ENCODE measurements around the gene XBP1.

XBP1 gene

DNA sequence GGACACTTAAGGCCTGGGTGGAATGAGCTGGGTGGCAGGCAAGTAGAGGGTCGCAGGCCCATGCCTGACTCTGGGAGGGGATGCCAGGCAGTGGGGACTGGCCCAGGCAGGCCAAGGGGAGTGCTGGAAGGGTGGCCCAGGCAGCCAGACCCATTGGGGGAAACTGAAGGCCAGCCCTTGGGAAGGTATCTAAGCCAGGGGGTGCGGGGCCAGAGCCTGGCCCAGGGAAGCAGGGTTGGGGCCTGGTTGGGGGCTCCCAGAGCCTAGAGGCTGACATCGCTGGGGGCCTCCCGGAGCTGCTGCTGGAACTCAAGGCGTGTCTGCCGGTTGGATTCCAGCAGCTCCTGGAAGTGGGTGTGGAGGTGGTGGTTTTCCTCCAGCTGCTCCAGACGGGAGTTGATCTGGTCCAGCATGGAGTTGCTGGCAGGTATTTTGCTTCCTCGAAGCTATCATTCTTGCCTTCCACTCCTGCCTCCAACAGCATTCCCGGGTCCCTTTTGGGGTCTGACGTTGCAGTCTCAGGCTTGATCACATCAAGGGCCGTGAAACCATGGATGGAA lies 35.3 kb upstream of the XBP1 start:
- TF ChIP-seq, protein P1, sequence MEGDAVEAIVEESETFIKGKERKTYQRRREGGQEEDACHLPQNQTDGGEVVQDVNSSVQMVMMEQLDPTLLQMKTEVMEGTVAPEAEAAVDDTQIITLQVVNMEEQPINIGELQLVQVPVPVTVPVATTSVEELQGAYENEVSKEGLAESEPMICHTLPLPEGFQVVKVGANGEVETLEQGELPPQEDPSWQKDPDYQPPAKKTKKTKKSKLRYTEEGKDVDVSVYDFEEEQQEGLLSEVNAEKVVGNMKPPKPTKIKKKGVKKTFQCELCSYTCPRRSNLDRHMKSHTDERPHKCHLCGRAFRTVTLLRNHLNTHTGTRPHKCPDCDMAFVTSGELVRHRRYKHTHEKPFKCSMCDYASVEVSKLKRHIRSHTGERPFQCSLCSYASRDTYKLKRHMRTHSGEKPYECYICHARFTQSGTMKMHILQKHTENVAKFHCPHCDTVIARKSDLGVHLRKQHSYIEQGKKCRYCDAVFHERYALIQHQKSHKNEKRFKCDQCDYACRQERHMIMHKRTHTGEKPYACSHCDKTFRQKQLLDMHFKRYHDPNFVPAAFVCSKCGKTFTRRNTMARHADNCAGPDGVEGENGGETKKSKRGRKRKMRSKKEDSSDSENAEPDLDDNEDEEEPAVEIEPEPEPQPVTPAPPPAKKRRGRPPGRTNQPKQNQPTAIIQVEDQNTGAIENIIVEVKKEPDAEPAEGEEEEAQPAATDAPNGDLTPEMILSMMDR (IDR thresholded peaks at IDR 0.05; ENCODE audit: low read length, missing control alignments) = no peak
- no peak overlapping the region for H3K4me3 ChIP-seq (replicated peaks; ENCODE audit: low read depth, low read length)
- DNase-seq (ENCODE audit: low read depth) = no peak

DNA sequence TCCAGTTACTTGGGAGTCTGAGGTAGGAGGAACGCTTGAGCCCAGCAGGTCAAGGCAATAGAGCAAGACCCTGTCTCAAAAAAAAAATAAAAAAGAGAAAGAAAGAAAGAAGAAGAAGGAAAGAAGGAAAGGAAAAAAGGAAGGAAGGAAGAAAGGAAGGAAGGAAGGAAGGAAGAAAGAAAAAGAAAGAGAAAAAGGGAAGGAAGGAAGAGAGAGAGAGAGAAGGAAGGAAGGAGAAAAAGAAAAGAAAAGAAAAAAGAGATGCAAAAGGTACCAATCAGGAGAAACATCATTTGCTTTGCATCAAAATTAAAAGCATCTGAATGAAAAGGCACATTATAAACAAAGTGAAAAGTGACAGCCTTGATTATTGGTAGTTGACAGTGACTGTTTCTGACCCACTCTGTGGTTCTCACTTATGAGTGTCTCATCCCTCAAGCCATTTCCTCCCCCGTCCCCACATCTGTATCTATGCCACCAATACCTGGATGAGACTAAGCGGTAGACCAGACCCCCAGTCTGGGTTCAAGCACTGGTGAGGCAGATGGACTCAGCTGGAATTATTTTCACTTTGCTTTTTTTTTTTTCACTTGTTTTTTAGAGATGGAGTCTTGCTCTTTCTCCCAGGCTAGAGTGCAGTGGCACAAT lies 33.0 kb upstream of the XBP1 start:
- DNase-seq (ENCODE audit: low read depth) = no peak
- H3K4me3 ChIP-seq (replicated peaks; ENCODE audit: low read depth, low read length) = no peak overlapping the region
- TF ChIP-seq, protein P1 (IDR thresholded peaks at IDR 0.05; ENCODE audit: low read length, missing control alignments) = no peak

DNA sequence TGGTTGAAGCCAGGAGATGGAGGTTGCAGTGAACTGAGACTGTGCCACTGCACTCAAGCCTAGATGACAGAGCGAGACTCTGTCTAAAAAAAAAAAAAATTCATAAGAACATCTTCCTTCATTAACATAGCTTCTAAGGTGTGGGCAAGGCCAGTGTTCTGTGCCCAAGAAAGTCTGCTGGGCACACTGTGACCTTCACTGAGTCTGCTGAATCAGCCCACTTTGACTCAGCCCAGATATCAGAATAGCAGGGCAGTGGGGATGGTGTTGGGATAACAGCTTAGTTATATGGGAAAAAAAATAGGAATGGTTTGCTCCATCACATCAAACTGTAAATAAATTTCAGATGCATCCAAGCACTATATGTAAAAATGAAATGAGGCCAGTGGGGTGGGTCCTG lies 32.4 kb upstream of the XBP1 start:
- no peak overlapping the region for H3K4me3 ChIP-seq (replicated peaks; ENCODE audit: low read depth, low read length)
- no peak for DNase-seq (ENCODE audit: low read depth)
- TF ChIP-seq, protein P1 (IDR thresholded peaks at IDR 0.05; ENCODE audit: low read length, missing control alignments) = no peak

DNA sequence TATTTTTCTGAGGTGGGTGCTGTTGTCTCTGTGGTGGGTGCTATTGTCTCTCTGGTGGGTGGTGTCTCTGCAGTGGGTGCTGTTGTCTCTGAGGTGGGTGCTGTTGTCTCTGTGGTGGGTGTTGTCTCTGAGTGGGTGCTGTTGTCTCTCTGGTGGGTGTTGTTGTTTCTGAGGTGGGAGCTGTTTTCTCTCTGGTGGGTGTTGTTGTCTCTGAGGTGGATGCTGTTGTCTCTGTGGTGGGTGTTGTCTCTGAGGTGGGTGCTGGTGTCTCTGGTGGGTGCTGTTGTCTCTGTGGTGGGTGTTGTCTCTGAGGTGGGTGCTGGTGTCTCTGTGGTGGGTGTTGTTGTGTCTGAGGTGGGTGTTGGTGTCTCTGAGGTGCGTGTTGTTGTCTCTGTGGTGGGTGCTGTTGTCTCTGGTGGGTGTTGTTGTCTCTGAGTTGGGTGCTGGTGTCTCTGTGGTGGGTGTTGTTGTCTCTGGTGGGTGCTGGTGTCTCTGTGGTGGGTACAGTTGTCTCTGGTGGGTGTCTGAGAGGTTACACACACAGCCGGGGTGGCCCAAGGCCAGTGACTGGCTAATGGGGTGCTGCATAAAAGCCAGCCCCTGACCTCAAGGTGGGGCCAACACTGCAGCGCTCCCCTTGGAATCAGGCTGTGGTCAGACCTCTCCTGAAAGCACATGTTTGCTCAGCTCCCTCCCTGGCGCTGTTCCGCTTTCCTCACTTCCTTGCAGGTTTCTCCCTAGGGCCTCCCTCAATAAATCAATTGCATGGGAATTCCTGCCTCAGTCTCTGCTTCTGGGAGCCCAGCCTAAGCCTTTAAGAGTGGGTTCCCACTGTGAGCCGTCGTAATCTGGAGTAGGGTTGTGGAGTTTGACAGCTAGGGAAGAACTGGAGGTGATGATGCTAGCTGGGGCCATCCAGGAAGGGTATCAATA lies 31.0 kb upstream of the XBP1 start:
- no peak for DNase-seq (ENCODE audit: low read depth)
- TF ChIP-seq, protein P1 (IDR thresholded peaks at IDR 0.05; ENCODE audit: low read length, missing control alignments) = no peak
- H3K4me3 ChIP-seq (replicated peaks; ENCODE audit: low read depth, low read length) = no peak overlapping the region

DNA sequence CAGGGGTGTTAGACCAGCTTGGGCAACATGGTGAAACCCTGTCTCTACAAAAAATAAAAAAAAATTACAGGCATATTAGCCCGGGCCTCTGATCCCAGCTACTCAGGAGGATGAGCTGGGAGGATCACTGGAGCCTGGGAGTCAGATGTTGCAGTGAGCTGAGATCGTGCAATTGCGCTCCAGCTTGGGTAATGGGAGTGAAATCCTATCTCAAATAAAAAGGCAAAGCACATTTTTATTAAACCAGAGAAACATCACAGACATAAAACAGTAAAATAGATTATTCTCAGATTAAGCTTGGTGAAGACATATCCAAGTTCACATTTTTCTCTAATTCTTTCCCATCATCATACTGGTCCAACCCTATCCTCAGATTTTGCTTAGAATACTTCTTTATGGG lies 30.1 kb upstream of the XBP1 start:
- H3K4me3 ChIP-seq (replicated peaks; ENCODE audit: low read depth, low read length) = no peak overlapping the region
- no peak for DNase-seq (ENCODE audit: low read depth)
- TF ChIP-seq, protein P1 (IDR thresholded peaks at IDR 0.05; ENCODE audit: low read length, missing control alignments) = no peak

DNA sequence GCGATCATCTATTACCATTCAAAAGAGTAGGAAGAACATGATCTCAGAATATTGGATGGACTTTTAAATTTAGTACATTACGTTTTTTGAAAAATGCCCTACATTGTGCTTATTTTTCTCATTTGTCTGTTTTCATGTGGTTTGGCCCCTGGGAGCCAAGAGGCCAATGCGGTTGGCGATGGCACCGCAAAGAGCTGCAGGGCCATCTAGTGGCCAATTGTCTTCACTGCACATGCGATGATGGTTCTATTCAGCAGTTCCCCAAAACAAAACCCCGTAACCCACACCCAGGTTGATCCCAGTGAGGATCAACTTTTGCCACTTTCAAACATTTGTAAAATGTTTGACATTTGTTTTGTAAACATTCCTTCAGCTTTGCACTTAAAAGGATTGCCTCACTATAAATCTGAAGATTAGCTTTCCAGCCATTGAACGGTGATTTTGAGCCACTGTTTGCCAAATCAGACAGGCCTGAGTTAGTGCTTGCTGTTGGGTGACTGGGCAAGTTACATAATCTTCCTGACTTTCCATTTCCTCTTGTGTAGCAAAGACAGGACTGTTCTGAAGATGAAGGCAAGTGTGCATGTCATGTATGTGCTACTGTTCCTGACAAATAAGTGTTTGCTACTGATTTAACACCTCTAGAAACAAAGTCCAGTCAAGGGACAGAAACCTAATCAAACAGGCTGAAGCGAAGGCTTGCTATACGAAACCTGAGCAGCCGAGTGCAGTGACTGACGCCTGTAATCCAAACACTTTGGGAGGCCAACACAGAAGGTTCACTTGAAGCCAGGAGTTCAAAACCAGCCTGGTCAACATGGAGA lies 29.2 kb upstream of the XBP1 start:
- peak; percentile 84 for DNase-seq (ENCODE audit: low read depth)
- TF ChIP-seq, protein P1 (IDR thresholded peaks at IDR 0.05; ENCODE audit: low read length, missing control alignments) = peak; percentile 95
- H3K4me3 ChIP-seq (replicated peaks; ENCODE audit: low read depth, low read length) = no peak overlapping the region

Measured in fibroblast of pulmonary artery (primary cell).